MCF 10A (cell line): ENCODE data around the gene OPALIN. TPM values are rescaled to one million over a fixed set of nuclear protein-coding genes. Genes with fewer than 3 reads are reported as not detected.

ENCODE experiments used
- BruUV-seq: library from RNA; stranded (reverse); fragments of 400-500 nt; replicated peaks from 2 replicates; lab custom pipeline; 2021; lab: Mats Ljungman, UMichigan
- CTCF ChIA-PET: fragments of 300-600 bp; sonication (Branson Sonifier 250); formaldehyde crosslinking; extraction: SDS; loops from one replicate; lab custom pipeline; 2021; ENCODE audit warnings: antibody characterized with exemption, inconsistent platforms; lab: Yijun Ruan, JAX
- POLR2A ChIA-PET: fragments of 300-600, 350-650 bp; sonication (Branson Sonifier 250); formaldehyde crosslinking; extraction: SDS; loops from one replicate; lab custom pipeline; 2020; ENCODE audit warnings: antibody characterized with exemption, inconsistent platforms; lab: Yijun Ruan, JAX
- DNase-seq: peaks from one replicate; pipeline ENCODE4 v3.0.0-alpha.2; 2018; ENCODE audit not compliant: unreplicated experiment
- H3K27ac Mint-ChIP-seq: one replicate; pipeline ENCODE4 v1.8.0; 2022; ENCODE audit warnings: mild to moderate bottlenecking, low read depth, mixed read lengths; ENCODE audit not compliant: unreplicated experiment
- H3K27me3 Mint-ChIP-seq: one replicate; pipeline ENCODE4 v1.8.0; 2022; ENCODE audit warnings: mixed read lengths; ENCODE audit not compliant: insufficient read depth, unreplicated experiment
- H3K36me3 Mint-ChIP-seq: one replicate; pipeline ENCODE4 v1.8.0; 2022; ENCODE audit warnings: mild to moderate bottlenecking, moderate library complexity, mixed read lengths; ENCODE audit not compliant: insufficient read depth, unreplicated experiment
- H3K4me1 Mint-ChIP-seq: one replicate; pipeline ENCODE4 v1.8.0; 2022; ENCODE audit warnings: mixed read lengths; ENCODE audit not compliant: insufficient read depth, unreplicated experiment
- H3K4me3 Mint-ChIP-seq: one replicate; pipeline ENCODE4 v1.8.0; 2022; ENCODE audit warnings: mild to moderate bottlenecking, moderate library complexity, mixed read lengths; ENCODE audit not compliant: unreplicated experiment
- H3K9me3 Mint-ChIP-seq: one replicate; pipeline ENCODE4 v1.8.0; 2022; ENCODE audit warnings: mixed read lengths; ENCODE audit not compliant: unreplicated experiment
- CTCF ChIP-seq: fragments of 200-600 bp; IDR thresholded peaks from one replicate; pipeline ENCODE4 v1.8.0; 2022; ENCODE audit warnings: antibody characterized with exemption, mild to moderate bottlenecking; ENCODE audit not compliant: unreplicated experiment
- intact Hi-C: fragments of 100-400 bp; cut with micrococcal nuclease; formaldehyde crosslinking; loops from 2 replicates; pipeline ENCODE4 v1.14.1; 2022
- total RNA-seq: library from RNA; stranded (reverse); gene quantifications from 2 replicates; pipeline ENCODE4 v1.2.3, GENCODE V29; 2022

The OPALIN gene
- total RNA-seq, 1 experiment from 2014 or later: not detected

- no peaks in the 10 kb centered on the region for H3K36me3 Mint-ChIP-seq
- intact Hi-C loops: no loop called here
- no peak within 1 kb of the TSS for H3K27ac Mint-ChIP-seq
- no TSS peak for BruUV-seq
- no peaks in the 10 kb centered on the region for H3K9me3 Mint-ChIP-seq
- ChIA-PET CTCF (interaction anchor here (0.5 to 2.7 kb wide), 5 partner anchors 10 to 211 kb away, joined by 3 to 21 read pairs (median 3); no protein-coding TSS in a partner anchor), POLR2A (no interaction called here)
- H3K4me1 Mint-ChIP-seq: no peaks in the 10 kb centered on the region
- no peak for DNase-seq
- peaks cover 36% of the 10 kb centered on the region for H3K27me3 Mint-ChIP-seq
- TF ChIP-seq CTCF: no peak
- H3K4me3 Mint-ChIP-seq: no peak within 1 kb of the TSS
These were observed 54.6 kb downstream of the OPALIN start, which contains the start of gene DNTT for GRCh38 chr10:96304230-96304629. DNTT (plus strand) TSS chr10:96304434; CDS start chr10:96304498, 64 bp downstream.

- intact Hi-C loops: no loop called here
These were observed 57.2 kb downstream of the OPALIN start for GRCh38 chr10:96301616-96302015.

GRCh38 chr10:96299383-96299782 lies 59.4 kb downstream of the OPALIN start:
- POLR2A ChIA-PET: interaction anchor here (1.6 kb wide), 1 partner anchor 12 kb away, joined by 3 read pairs; no protein-coding TSS in a partner anchor
- no peak overlapping the region for H3K27ac Mint-ChIP-seq
- CTCF ChIA-PET: interaction anchor here (0.5 to 3.6 kb wide), 3 partner anchors 70 to 1202 kb away, joined by 3 to 19 read pairs (median 10); no protein-coding TSS in a partner anchor
- no peak overlapping the region for H3K4me3 Mint-ChIP-seq
- DNase-seq: no peak
- H3K4me1 Mint-ChIP-seq: no peaks in the 10 kb centered on the region
- H3K36me3 Mint-ChIP-seq: no peaks in the 10 kb centered on the region
- no peaks in the 10 kb centered on the region for H3K9me3 Mint-ChIP-seq
- peaks cover 44% of the 10 kb centered on the region for H3K27me3 Mint-ChIP-seq
- no peak for TF ChIP-seq CTCF
- BruUV-seq: no TSS peak
- intact Hi-C loops: no loop called here

More at GRCh38 chr10:96301616-96302015, 57.2 kb downstream of the OPALIN start:
- ChIA-PET POLR2A (no interaction called here), CTCF (interaction anchor here (0.9 to 2.5 kb wide), 6 partner anchors 8 to 285 kb away, joined by 3 to 23 read pairs (median 5); no protein-coding TSS in a partner anchor)
- DNase-seq: no peak
- Mint-ChIP-seq H3K27ac (no peak overlapping the region), H3K36me3 (no peaks in the 10 kb centered on the region), H3K9me3 (no peaks in the 10 kb centered on the region), H3K4me3 (no peak overlapping the region), H3K27me3 (peaks cover 54% of the 10 kb centered on the region), H3K4me1 (no peaks in the 10 kb centered on the region)
- no TSS peak for BruUV-seq
- no peak for TF ChIP-seq CTCF

- BruUV-seq: no TSS peak
- intact Hi-C loops: no loop called here
- H3K27me3 Mint-ChIP-seq: peaks cover 44% of the 10 kb centered on the region
- no peak overlapping the region for H3K4me3 Mint-ChIP-seq
- H3K27ac Mint-ChIP-seq: no peak overlapping the region
- H3K4me1 Mint-ChIP-seq: no peaks in the 10 kb centered on the region
- CTCF ChIA-PET: interaction anchor here (1.8 to 3.6 kb wide), 2 partner anchors 69 to 282 kb away, joined by 10 to 19 read pairs; no protein-coding TSS in a partner anchor
- no peaks in the 10 kb centered on the region for H3K9me3 Mint-ChIP-seq
- TF ChIP-seq CTCF: no peak
- DNase-seq: no peak
- no peaks in the 10 kb centered on the region for H3K36me3 Mint-ChIP-seq
- POLR2A ChIA-PET: interaction anchor here (0.7 to 1.6 kb wide), 2 partner anchors 11 to 391 kb away, joined by 3 to 4 read pairs; no protein-coding TSS in a partner anchor
These were observed 60.4 kb downstream of the OPALIN start for GRCh38 chr10:96298362-96298761.
